SK-N-SH (cell line): Measurements from ENCODE around the gene ADAMTS9. TPM values are rescaled to one million over a fixed set of nuclear protein-coding genes. Genes with fewer than 3 reads are reported as not detected.

Source experiments
- CTCF ChIA-PET: fragments of 300-600, 350-600 bp; formaldehyde crosslinking; extraction: SDS; loops from one replicate; lab custom pipeline; 2021; lab: Yijun Ruan, JAX
- POLR2A ChIA-PET: fragments of 350-600 bp; sonication (Branson Sonifier 250); formaldehyde crosslinking; extraction: SDS; loops from one replicate; lab custom pipeline; 2020; ENCODE audit warnings: antibody characterized with exemption, inconsistent platforms; lab: Yijun Ruan, JAX
- DNase-seq: peaks from one replicate; pipeline ENCODE4 v3.0.0; 2012
- H2AFZ ChIP-seq: fragments of 200-600 bp; sonication (generic); 2 replicates; pipeline ENCODE4 v1.8.1; 2016; ENCODE audit warnings: antibody characterized with exemption, mild to moderate bottlenecking, low read depth
- H3F3A ChIP-seq: fragments of 200-600 bp; sonication (generic); replicated peaks from 2 replicates; pipeline ENCODE3; 2016; ENCODE audit warnings: antibody characterized with exemption, mild to moderate bottlenecking; ENCODE audit not compliant: insufficient read depth
- H3K27ac ChIP-seq, 2 experiments: fragments of 200-500 bp in 1 of 2; fragments of 200-600 bp in 1 of 2; sonication (Bioruptor generic) in 1 of 2; sonication (generic), shearing (Covaris generic) in 1 of 2; 2 replicates each; pipeline versions ENCODE4 v1.5.1 to v1.6.1; 2014 to 2016; ENCODE audit warnings: low read depth in 2 of 2, inconsistent platforms in 1 of 2, low read length in 1 of 2, mild to moderate bottlenecking in 1 of 2, mixed read lengths in 1 of 2
- H3K27me3 ChIP-seq: fragments of 200-600 bp; sonication (generic), shearing (Covaris generic); 2 replicates; pipeline ENCODE4 v1.6.1; 2016; ENCODE audit warnings: mixed run types; ENCODE audit not compliant: insufficient read depth
- H3K36me3 ChIP-seq, 2 experiments: fragments of 200-500 bp in 1 of 2; fragments of 200-600 bp in 1 of 2; sonication (Bioruptor generic) in 1 of 2; sonication (generic) in 1 of 2; replicated peaks in 1 of 2; 2 replicates each; pipeline versions ENCODE3 to v1.5.1; 2014 to 2016; ENCODE audit warnings: low read length in 1 of 2, mild to moderate bottlenecking in 1 of 2; ENCODE audit not compliant: insufficient read depth in 2 of 2, control insufficient read depth in 1 of 2
- H3K4me1 ChIP-seq, 2 experiments: fragments of 200-500 bp in 1 of 2; fragments of 200-600 bp in 1 of 2; sonication (Bioruptor generic) in 1 of 2; sonication (generic), shearing (Covaris generic) in 1 of 2; 2 replicates each; pipeline versions ENCODE4 v1.5.1 to v1.6.1; 2014 to 2016; ENCODE audit warnings: low read depth in 1 of 2, low read length in 1 of 2, mixed run types in 1 of 2; ENCODE audit not compliant: insufficient read depth in 2 of 2, control insufficient read depth in 1 of 2
- H3K4me2 ChIP-seq: fragments of 200-600 bp; sonication (generic), shearing (Covaris generic); 2 replicates; pipeline ENCODE4 v1.6.1; 2017; ENCODE audit warnings: mixed run types
- H3K4me3 ChIP-seq, 2 experiments: fragments of 200-500 bp in 1 of 2; fragments of 200-600 bp in 1 of 2; sonication (Bioruptor generic) in 1 of 2; sonication (generic), shearing (Covaris generic) in 1 of 2; 2 replicates each; pipeline versions ENCODE4 v1.5.1 to v1.8.1; 2014 to 2016; ENCODE audit warnings: low read depth in 2 of 2, inconsistent platforms in 1 of 2, low read length in 1 of 2, mild to moderate bottlenecking in 1 of 2, mixed read lengths in 1 of 2, moderate library complexity in 1 of 2
- H3K79me2 ChIP-seq: fragments of 200-600 bp; sonication (generic); 2 replicates; pipeline ENCODE4 v1.8.1; 2017; ENCODE audit warnings: mild to moderate bottlenecking; ENCODE audit not compliant: insufficient read depth
- H3K9ac ChIP-seq: fragments of 200-600 bp; sonication (generic); 2 replicates; pipeline ENCODE4 v1.6.1; 2017; ENCODE audit warnings: mixed run types
- H3K9me2 ChIP-seq: fragments of 200-600 bp; sonication (generic); 2 replicates; pipeline ENCODE4 v1.6.1; 2017; ENCODE audit warnings: mixed run types
- H3K9me3 ChIP-seq: fragments of 200-600 bp; sonication (generic); 2 replicates; pipeline ENCODE4 v1.6.1; 2017; ENCODE audit warnings: mixed run types, mild to moderate bottlenecking, moderate library complexity
- H4K20me1 ChIP-seq: fragments of 200-600 bp; sonication (generic); 2 replicates; pipeline ENCODE4 v1.6.1; 2017; ENCODE audit warnings: mild to moderate bottlenecking, mixed run types; ENCODE audit not compliant: insufficient read depth
- ELF1 ChIP-seq: IDR thresholded peaks from 2 replicates; pipeline ENCODE4 v1.4.0; 2012
- EP300 ChIP-seq, 2 experiments: IDR thresholded peaks; 2 replicates each; pipeline versions ENCODE4 v1.4.0 to v1.6.1; 2012; ENCODE audit warnings: borderline replicate concordance in 1 of 2, low read depth in 1 of 2, low read length in 1 of 2
- IRF3 ChIP-seq: fragments of 150-350 bp; IDR thresholded peaks from 2 replicates; pipeline ENCODE4 v1.6.1; 2016; ENCODE audit warnings: mild to moderate bottlenecking, low read depth, low read length
- JUND ChIP-seq: IDR thresholded peaks from 2 replicates; pipeline ENCODE4 v1.4.0; 2012
- MEF2A ChIP-seq: IDR thresholded peaks from 2 replicates; pipeline ENCODE4 v1.4.0; 2012; ENCODE audit warnings: low read depth, borderline replicate concordance
- MXI1 ChIP-seq: IDR thresholded peaks from 2 replicates; pipeline ENCODE4 v1.6.1; 2012; ENCODE audit warnings: mild to moderate bottlenecking, low read depth, low read length, improper control_type of control experiment
- NRF1 ChIP-seq: IDR thresholded peaks from 2 replicates; pipeline ENCODE4 v1.6.1; 2012; ENCODE audit warnings: low read depth, mild to moderate bottlenecking, low read length
- POLR2AphosphoS5 ChIP-seq: IDR thresholded peaks from 2 replicates; pipeline ENCODE4 v1.6.1; 2012; ENCODE audit warnings: low read depth, low read length
- RXRA ChIP-seq: IDR thresholded peaks from 2 replicates; pipeline ENCODE4 v1.4.0; 2012; ENCODE audit warnings: low read depth, mild to moderate bottlenecking, borderline replicate concordance
- SIN3A ChIP-seq: IDR thresholded peaks from 2 replicates; pipeline ENCODE4 v1.6.1; 2012; ENCODE audit warnings: low read depth, mild to moderate bottlenecking, low read length, moderate library complexity, borderline replicate concordance
- SMC3 ChIP-seq: IDR thresholded peaks from 2 replicates; pipeline ENCODE4 v1.6.1; 2012; ENCODE audit warnings: low read depth, low read length, improper control_type of control experiment
- TCF12 ChIP-seq: IDR thresholded peaks from 2 replicates; pipeline ENCODE4 v1.4.0; 2012
- USF1 ChIP-seq: IDR thresholded peaks from 2 replicates; pipeline ENCODE4 v1.4.0; 2012; ENCODE audit warnings: low read depth, borderline replicate concordance
- WGBS: methylation state at CpG from one replicate; pipeline ENCODE4 v1.1.6; 2017; ENCODE audit warnings: low lambda C conversion rate; 5-methylcytosine and 5-hydroxymethylcytosine counted together
- polyA plus RNA-seq, 3 experiments: library from polyadenylated mRNA; depleted of rRNA; stranded (reverse); fragments of >200 nt; gene quantifications; 2 replicates each; pipeline ENCODE4 v1.2.3, GENCODE V29; 2012
- TF ChIP-seq, protein P1 (sequence below): IDR thresholded peaks from 2 replicates; pipeline ENCODE4; 2012
- TF ChIP-seq, protein P2 (sequence below): IDR thresholded peaks from 2 replicates; pipeline ENCODE4 v1.4.0; 2012; ENCODE audit warnings: low read depth
- TF ChIP-seq, protein P3 (sequence below): fragments of 150-350 bp; IDR thresholded peaks from 2 replicates; pipeline ENCODE4 v1.6.1; 2017; ENCODE audit warnings: antibody characterized with exemption, low read length, low read depth, borderline replicate concordance
- TF ChIP-seq, protein P4 (sequence below): IDR thresholded peaks from 2 replicates; pipeline ENCODE4 v1.6.1; 2012; ENCODE audit warnings: mild to moderate bottlenecking, low read depth, low read length, moderate library complexity
- TF ChIP-seq, protein P5 (sequence below): IDR thresholded peaks from 2 replicates; pipeline ENCODE4 v1.4.0; 2012; ENCODE audit warnings: low read depth, borderline replicate concordance

The ADAMTS9 gene
- polyA plus RNA-seq, 1 of the 3 experiments (the other 2 are of a cell fraction), result 4.1 TPM

- TF ChIP-seq, protein P1, sequence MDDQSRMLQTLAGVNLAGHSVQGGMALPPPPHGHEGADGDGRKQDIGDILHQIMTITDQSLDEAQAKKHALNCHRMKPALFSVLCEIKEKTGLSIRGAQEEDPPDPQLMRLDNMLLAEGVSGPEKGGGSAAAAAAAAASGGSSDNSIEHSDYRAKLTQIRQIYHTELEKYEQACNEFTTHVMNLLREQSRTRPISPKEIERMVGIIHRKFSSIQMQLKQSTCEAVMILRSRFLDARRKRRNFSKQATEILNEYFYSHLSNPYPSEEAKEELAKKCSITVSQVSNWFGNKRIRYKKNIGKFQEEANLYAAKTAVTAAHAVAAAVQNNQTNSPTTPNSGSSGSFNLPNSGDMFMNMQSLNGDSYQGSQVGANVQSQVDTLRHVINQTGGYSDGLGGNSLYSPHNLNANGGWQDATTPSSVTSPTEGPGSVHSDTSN, result no peak
- TF ChIP-seq ELF1 (no peak), MXI1 (no peak), MEF2A (no peak), SIN3A (no peak), JUND (no peak), NRF1 (no peak), POLR2AphosphoS5 (no peak), SMC3 (no peak), IRF3 (no peak)
- TF ChIP-seq, protein P2, sequence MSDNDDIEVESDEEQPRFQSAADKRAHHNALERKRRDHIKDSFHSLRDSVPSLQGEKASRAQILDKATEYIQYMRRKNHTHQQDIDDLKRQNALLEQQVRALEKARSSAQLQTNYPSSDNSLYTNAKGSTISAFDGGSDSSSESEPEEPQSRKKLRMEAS, result no peak
- TF ChIP-seq, protein P3, sequence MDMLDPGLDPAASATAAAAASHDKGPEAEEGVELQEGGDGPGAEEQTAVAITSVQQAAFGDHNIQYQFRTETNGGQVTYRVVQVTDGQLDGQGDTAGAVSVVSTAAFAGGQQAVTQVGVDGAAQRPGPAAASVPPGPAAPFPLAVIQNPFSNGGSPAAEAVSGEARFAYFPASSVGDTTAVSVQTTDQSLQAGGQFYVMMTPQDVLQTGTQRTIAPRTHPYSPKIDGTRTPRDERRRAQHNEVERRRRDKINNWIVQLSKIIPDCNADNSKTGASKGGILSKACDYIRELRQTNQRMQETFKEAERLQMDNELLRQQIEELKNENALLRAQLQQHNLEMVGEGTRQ, result no peak
- TF ChIP-seq, protein P4, sequence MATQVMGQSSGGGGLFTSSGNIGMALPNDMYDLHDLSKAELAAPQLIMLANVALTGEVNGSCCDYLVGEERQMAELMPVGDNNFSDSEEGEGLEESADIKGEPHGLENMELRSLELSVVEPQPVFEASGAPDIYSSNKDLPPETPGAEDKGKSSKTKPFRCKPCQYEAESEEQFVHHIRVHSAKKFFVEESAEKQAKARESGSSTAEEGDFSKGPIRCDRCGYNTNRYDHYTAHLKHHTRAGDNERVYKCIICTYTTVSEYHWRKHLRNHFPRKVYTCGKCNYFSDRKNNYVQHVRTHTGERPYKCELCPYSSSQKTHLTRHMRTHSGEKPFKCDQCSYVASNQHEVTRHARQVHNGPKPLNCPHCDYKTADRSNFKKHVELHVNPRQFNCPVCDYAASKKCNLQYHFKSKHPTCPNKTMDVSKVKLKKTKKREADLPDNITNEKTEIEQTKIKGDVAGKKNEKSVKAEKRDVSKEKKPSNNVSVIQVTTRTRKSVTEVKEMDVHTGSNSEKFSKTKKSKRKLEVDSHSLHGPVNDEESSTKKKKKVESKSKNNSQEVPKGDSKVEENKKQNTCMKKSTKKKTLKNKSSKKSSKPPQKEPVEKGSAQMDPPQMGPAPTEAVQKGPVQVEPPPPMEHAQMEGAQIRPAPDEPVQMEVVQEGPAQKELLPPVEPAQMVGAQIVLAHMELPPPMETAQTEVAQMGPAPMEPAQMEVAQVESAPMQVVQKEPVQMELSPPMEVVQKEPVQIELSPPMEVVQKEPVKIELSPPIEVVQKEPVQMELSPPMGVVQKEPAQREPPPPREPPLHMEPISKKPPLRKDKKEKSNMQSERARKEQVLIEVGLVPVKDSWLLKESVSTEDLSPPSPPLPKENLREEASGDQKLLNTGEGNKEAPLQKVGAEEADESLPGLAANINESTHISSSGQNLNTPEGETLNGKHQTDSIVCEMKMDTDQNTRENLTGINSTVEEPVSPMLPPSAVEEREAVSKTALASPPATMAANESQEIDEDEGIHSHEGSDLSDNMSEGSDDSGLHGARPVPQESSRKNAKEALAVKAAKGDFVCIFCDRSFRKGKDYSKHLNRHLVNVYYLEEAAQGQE, result no peak
- TF ChIP-seq, all 33 proteins: peak for 0
These were observed 181.5 kb downstream of the ADAMTS9 start (continued) for GRCh38 chr3:64506255-64506654.

DNA sequence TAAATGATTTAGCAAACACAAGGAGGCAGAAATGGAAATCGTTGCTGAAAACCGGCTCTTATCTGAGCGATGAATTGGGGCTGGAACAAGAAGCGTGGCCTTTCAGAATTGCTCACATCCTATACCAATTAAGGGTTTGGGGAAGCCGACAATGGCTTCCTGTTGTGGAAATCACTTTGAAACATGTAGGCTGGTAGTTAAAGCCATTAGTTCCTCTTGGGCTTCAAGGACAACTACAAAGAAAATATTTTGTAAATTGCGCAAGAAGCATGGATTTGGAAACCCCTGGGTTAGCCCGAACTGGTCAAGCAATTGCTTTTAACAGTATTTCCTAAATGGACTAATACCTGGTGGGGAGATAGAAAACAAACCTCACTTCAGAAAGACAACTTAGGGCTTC lies 182.4 kb downstream of the ADAMTS9 start:
- ChIA-PET CTCF (no interaction called here), POLR2A (no interaction called here)
- Histone ChIP-seq H3K4me3 (no peak overlapping the region), H4K20me1 (no peaks in the 10 kb centered on the region), H3K27ac (no peak overlapping the region), H2AFZ (no peak overlapping the region), H3K4me2 (no peak overlapping the region), H3K27me3 (no peaks in the 10 kb centered on the region), H3F3A (no peaks in the 10 kb centered on the region), H3K79me2 (no peaks in the 10 kb centered on the region), H3K4me1 (no peaks in the 10 kb centered on the region; a peak in 1 of 4 replicates), H3K9ac (no peak overlapping the region), H3K36me3 (no peaks in the 10 kb centered on the region), H3K9me3 (no peaks in the 10 kb centered on the region), H3K9me2 (no peaks in the 10 kb centered on the region)
- 81% methylated on average over 7 of the region's 7 CpGs for WGBS
- no peak for DNase-seq
- TF ChIP-seq NRF1 (no peak), USF1 (no peak), ELF1 (no peak), EP300 (IDR thresholded peaks at IDR 0.05; ENCODE audit: borderline replicate concordance in 1 of 2, low read depth in 1 of 2, low read length in 1 of 2) (no peak), JUND (no peak), TCF12 (no peak), RXRA (no peak), MXI1 (no peak)
- TF ChIP-seq, protein P5, sequence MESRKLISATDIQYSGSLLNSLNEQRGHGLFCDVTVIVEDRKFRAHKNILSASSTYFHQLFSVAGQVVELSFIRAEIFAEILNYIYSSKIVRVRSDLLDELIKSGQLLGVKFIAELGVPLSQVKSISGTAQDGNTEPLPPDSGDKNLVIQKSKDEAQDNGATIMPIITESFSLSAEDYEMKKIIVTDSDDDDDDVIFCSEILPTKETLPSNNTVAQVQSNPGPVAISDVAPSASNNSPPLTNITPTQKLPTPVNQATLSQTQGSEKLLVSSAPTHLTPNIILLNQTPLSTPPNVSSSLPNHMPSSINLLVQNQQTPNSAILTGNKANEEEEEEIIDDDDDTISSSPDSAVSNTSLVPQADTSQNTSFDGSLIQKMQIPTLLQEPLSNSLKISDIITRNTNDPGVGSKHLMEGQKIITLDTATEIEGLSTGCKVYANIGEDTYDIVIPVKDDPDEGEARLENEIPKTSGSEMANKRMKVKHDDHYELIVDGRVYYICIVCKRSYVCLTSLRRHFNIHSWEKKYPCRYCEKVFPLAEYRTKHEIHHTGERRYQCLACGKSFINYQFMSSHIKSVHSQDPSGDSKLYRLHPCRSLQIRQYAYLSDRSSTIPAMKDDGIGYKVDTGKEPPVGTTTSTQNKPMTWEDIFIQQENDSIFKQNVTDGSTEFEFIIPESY, result no peak
- TF ChIP-seq, protein P1, result no peak
- TF ChIP-seq, protein P3, result no peak
